IPS-18c (cell line): ENCODE data around the gene WDR5.

Experiments
- H3K4me3 ChIP-seq: 2 replicates; pipeline ENCODE4 v1.7.0; 2013; ENCODE audit warnings: low read depth, mild to moderate bottlenecking, low read length, moderate library complexity; ENCODE audit not compliant: insufficient read depth
- H3K9me3 ChIP-seq: one replicate; pipeline ENCODE4 v1.6.1; 2013; ENCODE audit warnings: mild to moderate bottlenecking, low read length, moderate library complexity; ENCODE audit not compliant: control insufficient read depth, insufficient read depth

The WDR5 gene

DNA sequence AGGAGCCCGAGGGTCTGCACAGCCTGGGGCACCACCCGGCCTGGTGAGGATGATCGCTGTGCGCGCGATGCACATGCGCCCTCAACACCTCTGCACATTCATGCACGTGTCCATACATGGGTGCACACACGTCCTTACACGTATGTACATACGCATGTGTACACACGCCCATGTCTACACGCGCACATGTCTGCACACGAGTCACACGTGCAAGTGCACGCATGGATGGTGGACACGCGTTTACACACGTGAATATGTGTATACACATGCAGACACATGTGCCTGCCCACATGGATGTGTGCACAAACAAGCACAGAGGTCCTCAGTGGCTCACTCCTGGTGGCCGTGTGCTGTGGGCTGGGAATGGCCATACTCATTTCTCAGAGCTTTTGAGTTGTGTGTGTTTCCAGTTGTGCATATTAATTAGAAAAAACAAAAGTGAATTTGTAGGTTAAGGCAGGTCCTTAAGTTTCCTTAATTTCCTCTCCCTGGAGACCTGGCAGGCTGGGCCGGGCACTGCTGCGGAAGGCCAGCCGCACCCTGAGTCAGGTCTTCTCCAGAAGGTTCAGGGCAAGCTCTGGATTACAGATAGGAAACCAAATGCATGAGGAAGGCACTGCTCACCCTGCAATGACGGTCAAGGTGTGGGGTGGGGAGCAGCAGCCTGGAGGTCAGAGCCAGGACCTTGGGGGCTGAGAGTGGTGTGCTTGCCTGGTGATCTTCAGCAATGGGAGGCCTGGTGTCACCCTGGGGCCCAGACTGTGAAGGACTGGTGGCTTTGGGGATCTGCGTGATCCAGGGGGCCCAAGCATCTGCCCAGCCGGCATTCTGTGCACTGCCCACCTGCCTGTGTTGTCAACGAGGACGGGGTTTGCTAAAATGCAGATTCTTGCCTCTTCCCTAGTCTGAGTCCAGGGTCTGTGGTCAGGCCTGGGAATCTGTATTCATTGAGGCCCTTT lies 29.8 kb downstream of the WDR5 start:
- no peak overlapping the region for H3K4me3 ChIP-seq
- no peaks in the 10 kb centered on the region for H3K9me3 ChIP-seq

DNA sequence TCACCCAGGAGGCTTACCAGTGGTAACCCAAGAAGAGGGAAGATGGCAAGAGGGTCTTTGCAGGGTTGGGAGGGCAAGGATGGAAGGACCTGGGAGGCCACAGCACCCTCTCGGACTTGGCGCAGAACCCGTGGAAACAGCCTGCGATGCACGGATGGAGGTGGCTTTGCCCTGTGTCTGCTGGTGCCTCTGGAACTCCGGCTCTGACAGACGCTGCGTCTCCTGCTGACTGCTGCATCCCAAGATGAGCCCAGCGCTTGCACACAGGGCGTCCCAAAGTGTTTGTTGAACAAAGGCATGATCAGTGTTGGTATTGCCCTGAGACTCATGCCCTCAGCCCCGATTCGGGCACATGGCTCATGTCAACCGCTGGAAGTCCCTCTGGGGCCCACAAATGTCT lies 30.5 kb downstream of the WDR5 start:
- H3K4me3 ChIP-seq, result no peak overlapping the region
- H3K9me3 ChIP-seq, result no peaks in the 10 kb centered on the region

DNA sequence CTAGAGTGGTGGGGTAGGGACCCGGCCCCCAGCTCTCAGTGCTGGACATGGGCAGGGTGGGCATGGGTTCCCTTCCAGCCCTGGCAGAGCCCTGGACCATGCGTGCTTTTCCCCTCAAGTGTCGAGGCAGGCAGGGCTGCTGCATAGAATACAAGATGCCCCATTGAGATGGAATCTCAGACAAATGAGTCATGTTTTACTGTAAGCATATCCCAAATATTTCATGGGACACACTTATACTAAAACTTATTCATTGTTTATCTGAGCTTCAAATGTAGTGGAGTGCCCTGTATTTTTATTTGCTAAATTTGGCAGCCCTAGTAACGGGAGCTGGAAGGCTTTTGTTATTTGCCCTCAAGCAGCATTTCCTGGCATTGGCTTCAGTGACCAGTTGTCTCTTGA lies 31.6 kb downstream of the WDR5 start:
- no peaks in the 10 kb centered on the region for H3K9me3 ChIP-seq
- H3K4me3 ChIP-seq, result no peak overlapping the region

DNA sequence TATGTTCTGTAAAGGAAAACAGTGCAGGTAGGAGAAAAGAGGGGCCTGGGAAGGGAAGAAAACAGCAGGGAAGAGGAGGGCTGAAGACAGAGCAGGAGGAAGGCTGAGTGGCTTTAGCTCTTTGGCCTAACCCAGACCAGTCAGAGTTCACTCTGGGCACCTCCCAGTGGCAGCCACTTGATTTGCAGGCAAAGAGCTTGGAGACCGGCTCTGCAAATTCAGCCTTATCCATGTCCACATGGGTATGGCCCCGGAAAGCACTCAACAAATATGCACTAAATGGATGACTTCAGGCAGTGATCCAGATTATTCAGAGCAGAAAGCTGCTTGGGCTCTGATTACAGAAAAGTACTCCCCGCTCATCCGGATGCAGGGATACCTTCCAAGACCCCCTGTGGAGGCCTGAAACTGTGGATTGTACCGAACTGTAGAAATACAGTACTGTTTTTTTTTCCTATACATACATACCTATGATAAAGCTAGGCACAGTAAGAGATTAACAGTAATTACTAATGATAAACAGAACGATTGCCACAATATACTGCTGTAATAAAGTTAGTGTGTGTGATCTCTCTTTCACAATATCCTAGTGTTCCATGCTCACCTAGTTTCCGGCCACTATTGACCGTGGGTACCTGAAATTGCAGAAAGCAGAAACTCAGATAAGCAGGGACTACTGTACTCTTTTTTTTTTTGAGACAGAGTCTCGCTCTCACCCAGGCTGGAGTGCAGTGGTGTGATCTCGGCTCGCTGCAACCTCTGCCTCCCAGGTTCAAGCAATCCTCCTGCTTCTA lies 33.1 kb downstream of the WDR5 start:
- Histone ChIP-seq H3K9me3 (no peaks in the 10 kb centered on the region), H3K4me3 (no peak overlapping the region)

DNA sequence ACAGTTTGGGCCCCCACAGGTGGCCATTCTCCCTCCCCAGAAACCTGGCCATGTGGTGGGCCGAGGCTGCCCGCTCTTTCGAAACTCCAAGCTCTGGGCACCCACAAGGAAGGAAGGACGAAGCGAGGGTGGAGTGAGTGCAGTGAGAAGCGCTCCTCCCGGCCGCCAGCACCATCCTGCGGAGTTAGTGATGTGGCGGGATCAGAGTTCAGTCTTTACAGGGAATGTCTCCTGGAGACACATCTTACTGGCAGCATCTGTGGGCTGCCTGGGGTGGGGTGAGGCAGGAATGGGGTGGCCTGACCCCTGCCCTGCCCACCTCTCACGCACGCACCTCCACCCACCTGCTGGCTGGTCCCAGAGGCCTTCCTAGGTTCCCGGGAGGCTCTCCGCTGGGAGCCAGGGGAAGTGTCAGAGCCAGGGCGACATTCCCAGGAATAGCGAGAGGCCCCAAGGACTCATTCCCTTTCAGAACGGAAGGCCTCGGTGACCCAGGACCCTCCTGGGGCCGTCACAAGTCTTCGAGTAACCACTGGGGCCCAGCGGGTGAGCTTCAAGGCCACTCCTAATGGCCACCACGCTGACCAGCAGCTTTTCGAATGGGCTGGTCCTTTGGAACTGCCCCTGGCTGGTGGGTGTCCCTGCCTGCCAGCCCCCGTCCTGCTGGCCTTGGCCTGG lies 34.0 kb downstream of the WDR5 start:
- Histone ChIP-seq H3K9me3 (no peaks in the 10 kb centered on the region), H3K4me3 (no peak overlapping the region)

DNA sequence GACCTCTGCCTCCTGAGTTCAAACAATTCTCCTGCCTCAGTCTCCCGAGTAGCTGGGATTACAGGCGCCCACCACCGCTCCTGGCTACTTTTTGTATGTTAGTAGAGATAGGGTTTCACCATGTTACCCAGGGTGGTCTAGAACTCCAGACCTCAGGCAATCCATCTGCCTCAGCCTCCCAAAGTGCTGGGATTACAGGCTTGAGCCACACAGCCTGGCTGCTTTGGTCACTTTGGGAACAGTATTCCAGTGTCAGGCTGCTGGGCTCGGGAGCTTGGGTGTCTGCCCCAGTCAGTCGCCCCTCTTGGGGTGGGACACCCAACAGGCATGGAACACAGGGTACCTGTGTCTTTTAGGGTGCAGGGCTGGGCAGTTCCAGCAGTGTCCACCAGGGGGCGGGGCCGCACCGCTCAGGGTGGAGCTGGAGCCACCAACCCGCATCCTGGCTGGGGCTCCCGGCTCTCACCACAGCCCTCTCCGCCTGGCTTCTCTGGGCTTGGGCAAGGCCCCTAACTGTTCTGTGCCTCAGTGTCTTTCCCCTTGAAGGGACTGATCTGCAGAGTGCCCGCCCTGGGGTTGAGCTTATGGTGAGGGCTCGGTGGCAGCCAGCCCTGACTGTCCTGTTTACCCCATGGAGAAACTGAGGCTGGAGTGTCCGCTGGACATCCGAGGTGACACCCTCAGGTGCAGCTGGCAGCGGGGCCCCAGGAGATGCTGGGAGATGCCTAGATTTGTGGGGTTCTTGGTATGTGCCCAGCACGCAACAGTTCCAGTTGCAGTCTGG lies 34.8 kb downstream of the WDR5 start:
- H3K4me3 ChIP-seq, result no peak overlapping the region
- no peaks in the 10 kb centered on the region for H3K9me3 ChIP-seq

DNA sequence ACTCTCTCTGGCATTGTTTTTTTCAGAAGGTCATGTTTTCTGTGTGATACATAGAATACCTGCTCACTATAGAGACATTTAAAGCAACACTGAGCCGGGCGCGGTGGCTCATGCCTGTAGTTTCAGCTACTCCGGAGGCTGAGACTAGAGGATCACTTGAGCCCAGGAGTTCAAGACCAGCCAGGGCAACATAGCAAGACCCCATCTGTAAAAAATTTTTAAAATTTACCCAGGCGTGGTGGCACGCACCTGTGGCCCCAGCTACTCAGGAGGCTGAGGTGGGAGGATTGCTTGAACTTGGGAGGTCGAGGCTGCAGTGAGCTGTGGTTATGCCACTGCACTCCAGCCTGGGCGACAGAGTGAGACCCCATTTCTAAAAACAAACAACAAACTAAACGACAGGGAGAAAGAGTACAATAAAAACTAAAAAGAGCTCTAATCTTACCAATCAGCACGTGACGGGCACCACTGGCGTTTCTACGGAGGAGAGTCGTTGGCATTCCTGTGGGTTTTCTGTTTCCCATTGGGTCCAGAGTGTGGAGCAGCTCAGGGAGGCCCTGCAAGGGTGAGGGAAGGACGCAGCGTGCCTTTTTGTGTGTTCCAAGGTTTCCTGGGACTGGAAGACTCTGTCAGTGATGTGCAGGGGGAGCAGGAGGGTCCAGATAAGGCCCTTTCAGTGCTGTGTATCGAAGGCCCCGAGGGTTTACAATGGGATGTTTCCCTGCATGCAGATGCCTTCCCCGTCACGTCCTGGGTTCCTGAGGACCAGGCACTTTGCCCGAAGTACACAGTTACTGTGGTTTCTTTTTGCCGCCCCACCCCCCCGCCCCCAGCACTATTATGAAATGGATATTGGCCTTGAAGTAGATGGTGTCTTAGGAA lies 35.7 kb downstream of the WDR5 start:
- Histone ChIP-seq H3K9me3 (no peaks in the 10 kb centered on the region), H3K4me3 (no peak overlapping the region)

DNA sequence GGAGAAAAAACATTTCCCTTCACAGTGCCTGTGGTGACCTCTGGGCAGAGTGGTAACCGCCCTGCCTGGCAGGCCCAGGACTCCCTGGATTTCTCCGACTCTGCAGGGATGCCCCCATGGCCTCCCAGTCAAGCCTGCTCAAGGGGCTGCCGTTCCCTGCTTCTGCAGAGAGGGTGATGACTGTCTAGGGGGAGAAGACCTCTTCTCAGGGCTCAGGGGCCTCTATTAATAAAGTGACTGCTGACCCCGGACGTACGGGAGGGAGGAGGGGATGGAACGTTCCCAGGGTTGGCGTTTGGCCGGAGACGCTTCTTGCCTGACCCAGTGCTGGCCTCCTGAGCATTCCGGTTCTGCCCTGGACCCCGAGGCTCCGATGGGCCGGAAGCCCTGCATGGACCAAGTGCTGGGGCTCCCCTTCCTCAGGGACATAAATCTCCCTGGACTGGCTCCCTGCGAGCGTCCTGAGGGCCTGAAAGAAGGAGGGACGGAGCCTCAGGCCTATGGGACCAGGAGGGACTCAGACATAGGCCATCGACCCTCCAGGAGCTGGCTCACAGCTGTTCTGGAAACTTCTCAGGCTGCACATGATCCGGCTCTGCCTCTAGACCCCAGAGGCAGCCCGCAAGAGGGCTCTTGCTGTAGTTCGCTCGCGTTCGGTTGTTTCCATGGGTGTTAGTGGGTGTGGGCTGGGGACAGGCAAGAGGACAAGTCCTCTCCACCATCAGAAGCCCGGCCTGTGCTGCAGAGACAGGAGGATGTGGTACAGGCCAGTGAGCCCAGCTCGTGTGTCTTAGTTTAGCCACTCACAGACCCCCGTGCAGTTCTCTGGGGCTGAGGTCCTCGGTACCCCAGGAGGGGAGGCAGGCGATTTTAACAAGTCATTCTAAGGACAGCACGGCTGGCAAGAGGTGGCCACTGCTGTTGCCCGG lies 36.6 kb downstream of the WDR5 start:
- Histone ChIP-seq H3K4me3 (no peak overlapping the region), H3K9me3 (no peaks in the 10 kb centered on the region)

DNA sequence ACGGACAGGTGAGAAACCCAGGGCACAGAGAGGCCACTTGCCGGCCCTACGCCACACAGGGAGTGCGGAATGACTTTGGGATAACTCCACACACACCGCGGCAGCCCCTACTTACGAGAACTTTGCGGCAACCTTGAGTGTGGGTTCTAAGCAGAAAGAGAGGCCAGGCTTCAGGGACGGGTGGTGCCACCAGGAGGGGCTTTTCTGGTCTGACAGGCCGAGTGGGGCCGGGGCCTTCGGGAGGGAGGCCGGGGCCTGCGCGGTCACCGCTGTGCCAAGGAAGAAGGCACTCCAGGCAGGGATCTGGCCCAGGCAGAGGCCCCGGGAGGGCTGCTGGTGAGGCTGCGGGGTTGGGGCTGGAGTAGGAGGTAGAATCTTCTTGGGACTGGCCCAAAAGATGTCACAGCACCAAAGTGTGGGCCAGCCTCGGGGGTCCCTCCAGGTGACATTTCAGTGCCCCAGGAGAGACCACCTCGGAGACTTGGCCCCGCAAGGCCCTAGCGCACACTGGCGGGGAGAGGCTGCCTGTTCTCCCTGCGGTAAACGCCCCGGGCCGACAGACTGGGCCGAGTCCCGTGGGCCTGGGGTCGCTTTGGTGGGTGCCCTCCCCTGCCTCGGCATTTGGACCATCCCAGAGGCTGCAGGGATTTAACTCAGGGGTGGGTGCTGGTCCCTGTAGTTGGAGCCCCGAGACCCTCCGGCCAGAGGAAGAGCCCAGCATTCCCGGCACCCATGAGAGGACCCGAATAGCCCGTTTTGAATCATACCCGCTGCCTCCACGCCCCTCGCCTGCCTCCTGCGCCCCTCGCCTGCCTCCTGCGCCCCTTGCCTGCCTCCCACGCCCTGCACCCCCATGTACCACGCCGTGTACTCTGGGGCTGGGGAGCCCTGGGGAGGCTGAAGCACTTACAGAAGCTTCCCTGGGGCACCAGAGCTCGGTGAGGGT lies 37.5 kb downstream of the WDR5 start:
- Histone ChIP-seq H3K9me3 (no peaks in the 10 kb centered on the region), H3K4me3 (no peak overlapping the region)

DNA sequence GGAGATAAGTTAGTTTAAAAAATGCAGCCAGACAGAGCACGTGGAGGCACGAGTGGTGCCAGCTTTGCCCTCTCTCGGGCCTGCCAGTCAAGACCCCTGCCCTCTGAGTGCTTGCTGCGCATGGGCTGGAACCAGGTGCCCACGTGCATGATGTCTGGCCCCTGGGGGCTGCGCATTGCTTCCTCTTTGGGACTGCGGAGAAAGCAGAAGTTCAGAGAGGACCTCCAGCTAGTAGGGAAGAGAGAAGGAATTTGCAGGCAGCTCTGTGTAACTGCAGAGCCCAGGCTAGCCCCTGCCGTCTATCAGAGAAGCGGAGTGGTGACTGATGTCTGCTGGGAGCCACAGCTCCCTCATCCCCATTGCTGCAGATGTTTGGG lies 38.2 kb downstream of the WDR5 start:
- Histone ChIP-seq H3K4me3 (no peak overlapping the region), H3K9me3 (no peaks in the 10 kb centered on the region)

DNA sequence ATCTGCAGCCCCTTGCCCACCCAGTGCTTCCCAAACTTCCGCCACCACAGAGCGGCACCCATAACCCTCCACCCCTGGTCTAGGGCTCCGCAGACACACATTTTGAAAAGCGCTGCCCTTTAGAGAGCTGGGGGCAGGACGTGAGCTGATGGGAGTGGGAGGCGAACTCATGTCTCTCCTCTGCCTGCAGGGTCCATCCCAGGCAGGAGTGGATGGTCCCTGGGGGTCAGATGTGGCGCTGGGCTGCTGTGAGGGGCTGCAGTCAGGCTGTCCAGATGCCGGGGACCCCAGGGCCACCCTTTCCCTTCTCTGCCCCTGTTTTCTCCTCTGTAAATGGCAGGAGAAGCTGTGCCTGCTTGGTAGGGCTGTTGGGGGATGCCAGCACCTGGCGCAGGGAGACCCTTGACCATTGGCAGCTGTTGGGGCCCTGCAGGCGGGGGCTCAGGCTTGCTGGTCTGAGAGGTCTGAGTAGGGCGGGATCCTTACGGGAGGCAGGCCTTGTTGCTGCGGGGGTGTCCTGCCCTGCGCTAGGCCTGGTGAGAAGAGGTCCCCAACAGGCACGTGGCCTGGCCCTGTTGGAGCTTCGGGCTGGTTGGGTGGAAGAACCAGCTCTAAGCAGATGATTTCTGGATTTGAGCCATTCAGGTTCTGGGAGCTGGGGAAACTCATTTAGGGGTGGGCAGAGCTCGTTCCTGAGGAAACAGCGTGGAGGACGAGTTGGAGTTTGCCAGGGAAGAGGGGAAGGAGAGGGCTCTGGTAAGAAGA lies 38.8 kb downstream of the WDR5 start:
- Histone ChIP-seq H3K4me3 (no peak overlapping the region), H3K9me3 (no peaks in the 10 kb centered on the region)

DNA sequence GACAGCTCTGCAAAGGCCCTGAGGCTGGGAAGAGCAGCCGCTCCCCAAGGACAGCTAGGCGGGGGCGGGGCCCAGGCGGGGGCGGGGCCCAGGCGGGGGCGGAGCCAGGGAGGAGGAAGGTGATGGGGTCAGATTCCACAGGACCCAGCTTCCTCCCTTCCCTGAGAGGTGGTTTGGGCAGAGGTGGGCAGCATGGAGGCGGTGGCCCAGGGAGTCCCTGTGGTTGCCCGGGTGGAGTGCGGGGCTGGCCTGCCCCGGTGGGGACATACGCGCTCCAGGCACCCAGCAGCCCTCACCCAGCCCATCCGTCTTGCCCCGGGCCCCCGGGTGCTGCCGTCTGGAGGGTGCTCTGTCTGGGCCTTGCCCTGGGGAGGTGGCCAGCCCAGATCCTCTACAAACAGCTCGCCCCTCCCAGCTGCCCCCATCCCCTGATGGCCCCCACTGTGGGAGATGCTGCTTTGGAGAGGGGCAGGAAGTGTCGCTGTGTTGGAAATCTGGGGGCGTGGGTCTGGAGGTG lies 39.5 kb downstream of the WDR5 start:
- Histone ChIP-seq H3K9me3 (no peaks in the 10 kb centered on the region), H3K4me3 (no peak overlapping the region)

DNA sequence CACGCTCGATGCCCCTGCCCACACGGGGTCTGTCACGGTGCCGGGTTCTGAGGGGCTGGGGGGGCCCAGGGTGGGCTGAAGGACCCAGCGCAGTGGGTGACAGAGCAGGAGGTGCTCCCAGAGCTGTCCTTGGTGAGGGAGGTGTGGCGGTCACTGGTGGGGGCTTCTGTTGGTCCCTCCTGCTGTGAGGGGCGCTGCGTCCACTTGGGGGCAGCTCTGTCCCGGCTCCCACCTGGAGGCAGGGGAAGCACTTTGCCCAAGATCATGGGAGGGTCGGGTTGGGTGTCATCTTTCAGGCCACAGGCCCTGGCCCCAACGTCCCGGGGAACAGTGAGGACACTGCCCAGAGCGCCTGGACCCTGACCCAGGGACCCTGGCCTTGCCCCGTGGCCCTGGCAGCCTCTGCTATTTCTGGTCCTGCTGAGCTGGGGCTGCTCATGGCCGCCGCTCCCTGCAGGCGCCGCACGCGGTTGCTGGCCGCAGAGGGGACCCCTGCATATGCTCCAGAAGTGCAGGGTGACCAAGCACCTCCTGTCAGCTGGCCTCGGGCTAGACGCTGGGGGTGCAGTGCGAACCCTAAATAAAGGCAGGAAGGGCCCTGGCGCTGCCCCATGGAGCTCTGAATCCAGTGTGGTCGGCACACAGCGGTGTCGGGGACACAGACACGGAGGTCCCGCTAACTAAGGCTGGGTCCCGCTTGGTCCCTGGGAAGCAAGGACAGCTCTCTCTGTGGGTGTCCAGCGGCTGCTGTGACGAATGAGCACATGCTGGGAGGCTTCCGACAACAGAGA lies 40.1 kb downstream of the WDR5 start:
- no peak overlapping the region for H3K4me3 ChIP-seq
- no peaks in the 10 kb centered on the region for H3K9me3 ChIP-seq
